Effector CD8-positive, alpha-beta T cell (primary cell): Measurements from ENCODE around the gene TP53I13.
A peak's percentile ranks its signal among the peaks of the same experiment; 100 is the strongest.

ENCODE experiments used
- DNase-seq: peaks from one replicate; lab custom pipeline; 2025; lab: John Stamatoyannopoulos, UW

The TP53I13 gene

DNA sequence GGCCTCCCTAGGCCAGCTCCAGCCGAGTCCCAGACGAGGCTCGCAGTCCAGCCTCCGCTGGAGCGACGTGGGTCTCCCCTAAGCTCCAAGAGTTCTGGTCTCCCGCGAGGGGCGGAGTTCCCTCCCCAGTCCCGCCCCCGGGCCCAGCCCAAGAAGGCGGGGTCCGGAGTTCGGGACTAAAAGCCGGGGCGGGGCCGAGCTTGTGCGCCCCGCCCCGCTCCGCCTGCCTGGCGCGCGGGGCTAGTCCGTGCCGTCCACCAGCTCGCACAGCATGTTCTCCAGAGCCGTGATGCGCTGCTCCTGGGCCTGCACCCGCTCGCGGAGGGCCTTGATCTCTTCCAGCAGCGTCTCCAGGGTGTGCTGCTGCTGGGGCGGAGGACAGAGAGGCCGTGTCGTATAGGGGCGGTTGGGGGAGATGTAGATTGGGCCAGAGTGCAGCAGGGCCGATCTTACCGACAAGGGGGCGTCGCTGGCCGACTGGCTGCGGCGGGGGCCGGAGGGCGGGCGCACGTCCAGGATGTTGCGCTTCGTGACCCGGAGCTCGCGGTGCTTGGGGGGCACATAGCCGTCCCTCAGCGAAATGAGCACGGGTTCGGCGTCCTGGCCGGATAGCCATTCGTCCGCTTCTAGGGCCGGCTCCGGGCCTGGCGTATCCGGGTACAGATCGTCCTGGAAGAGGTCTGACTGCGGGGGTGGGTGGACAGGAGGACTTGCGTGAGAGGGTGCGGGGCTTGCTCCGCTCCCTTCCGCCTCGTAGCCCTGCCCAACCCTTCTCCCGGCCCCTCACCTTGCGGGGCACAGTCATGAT lies 47.2 kb downstream of the TP53I13 start:
- DNase-seq: peak; percentile 82

DNA sequence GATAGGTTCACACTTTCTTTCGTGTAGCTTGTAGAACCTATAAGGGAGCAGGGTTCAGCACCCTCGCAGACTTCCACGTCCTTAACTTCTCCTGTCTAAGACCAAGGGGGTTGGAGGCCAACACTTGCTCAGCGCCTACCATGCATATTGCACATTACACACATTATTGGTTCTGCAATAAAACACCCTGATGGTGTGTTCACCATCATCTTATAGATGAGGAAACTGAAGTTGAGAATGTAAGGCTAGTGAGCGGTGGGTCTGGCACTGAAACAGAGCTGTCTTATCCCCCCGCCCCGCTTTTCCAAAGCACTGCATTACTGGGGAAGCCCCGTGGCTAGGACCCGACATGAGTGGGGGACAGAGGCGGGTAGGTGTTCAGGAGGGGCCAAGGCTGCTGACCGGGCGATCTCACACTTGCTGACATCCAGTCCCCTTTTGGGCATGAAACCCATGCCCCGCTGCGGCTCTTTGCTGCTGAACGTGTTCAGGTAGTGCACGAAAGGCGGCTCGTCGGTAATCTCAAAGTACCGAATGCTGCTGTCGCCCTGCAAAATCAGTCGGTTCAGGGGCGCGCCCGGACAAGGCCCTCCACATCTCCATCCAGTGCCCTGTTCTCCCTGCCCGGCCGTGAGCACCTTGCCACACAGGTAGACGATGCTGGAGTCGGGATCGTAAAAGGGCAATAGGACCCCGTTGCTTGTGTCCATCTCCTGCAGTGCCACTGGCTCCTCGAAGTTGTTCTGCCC lies 48.0 kb downstream of the TP53I13 start:
- no peak for DNase-seq

DNA sequence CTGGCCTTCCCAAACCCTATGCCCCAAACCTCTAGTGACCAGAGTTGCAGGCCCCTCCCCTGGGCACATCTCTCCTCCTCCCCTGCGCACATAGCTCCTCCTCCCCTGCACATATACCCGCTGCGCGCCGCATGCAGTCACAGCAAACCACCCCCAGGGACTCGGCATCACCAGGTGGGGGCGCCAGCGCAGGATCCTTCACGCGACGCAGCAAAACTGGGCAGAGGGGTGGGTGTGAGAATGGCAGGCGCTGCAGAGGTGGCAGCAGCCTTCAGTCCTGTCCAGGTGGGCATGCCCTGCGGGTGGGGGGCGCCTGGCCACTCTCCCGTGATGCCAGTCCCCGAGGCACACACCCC lies 48.6 kb downstream of the TP53I13 start:
- peak; percentile 81 for DNase-seq

DNA sequence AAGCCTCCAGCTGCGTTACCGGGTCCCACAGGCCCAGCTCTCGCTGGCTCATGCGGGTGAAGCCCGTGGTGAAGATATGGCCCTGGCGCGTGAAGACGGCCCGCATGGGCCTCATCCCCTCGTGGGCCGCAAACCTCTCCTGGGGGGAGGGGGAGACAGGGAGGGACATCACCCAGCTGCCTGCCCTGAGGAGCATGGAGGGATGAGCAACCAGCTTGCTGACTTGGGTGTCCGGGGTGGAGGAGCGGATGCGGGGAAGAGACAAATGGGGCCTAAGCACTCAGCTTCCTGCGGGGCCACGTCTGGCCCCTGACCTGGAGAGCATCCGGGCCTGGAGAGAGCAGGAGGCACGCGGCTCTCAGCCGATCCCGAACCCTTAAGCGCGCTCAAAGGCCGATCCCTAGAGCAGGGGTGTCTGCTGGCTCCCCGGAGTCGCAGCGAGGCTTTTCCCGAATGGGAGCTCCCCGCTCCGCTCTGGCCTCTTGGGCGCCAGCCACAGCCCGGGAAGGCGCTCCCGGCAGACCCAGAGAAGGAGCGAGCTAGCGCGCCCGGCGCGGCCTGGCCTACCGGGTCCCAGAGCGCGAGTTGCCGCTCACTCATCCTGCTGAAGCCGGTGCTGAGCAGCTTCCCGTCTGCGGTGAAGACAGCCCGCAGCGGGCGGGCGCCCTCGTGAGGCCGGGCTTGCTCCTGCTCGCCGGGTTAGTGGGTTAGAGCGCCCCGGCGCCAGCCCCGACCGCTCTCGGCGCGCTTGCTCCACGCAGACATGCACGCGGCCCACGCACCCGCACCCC lies 49.2 kb downstream of the TP53I13 start:
- peak; percentile 72 for DNase-seq

DNA sequence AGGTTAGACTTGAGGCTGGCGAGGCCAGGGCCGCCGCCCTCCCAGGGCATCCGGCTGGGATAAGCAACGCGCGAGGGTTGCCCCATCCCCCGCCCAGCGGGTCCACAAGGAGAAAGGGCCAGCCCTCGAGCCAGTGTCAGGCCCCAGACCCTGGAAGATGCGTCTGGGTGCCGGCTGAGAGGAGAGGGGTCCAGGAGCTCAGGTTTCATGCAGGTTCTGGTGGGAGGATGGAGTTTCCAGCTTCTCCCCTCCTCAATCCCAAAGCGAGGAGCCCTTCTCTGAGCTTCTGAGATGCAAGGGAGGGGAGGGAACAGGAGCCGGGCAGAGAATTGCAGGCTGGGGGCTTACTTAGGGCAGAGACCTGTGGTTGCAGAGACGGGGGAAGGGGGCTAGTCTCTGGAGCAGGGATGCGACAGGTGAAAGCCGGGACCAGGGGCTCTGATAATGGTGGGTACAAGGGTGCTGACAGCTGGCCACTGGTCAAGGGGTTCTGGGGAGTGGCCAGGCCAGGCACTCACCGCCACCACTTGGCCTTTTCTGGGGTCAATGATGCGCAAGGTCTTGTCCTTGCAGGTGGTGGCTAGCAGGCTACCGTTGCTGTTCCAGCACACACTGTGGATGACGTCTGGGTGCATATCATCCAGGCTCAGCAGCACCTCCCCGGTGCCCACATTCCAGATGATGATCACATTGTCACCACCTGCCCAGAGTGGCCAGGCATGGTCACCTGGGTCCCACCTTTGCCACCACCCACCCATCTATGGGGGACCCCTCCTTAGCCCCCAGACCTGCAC lies 50.0 kb downstream of the TP53I13 start:
- no peak for DNase-seq

DNA sequence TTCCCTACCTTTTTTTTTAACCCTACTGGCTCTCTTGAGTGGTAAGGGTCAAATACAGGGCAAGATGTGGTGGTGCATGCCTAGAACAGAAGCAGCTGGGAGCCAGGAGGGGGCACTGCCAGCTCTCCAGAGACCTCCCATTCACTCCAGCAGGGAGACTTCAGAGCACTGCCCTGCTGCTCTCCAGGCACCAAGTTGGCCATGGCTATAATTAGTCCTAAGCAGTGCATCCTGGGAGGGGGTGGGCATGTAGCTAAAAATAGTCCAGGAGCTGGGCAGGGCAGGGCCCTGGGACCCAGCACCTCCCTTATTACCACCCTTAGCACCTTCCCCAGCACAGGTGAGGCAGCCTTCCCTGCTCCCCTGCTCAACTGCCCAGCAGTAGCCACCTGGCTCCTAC lies 50.8 kb downstream of the TP53I13 start:
- no peak for DNase-seq

DNA sequence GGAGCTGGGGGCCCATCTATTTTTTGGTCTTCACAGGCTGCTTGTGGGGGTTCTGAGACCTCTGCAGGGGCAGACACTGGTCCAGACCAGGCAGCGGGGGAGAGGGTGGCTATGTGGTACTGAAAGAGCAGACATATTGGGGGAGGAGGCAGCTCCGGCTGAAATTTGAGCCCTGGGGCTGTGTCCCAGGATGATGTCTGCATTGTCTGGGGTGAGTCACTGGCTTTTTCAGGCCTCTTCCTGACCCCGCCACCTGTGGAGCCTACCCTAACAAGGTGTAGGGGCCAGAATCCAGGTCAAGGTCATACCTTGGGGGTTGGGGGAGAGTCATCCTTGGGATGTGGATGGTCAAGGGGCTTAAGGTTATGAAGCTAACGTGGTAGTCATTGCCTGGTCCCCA lies 51.8 kb downstream of the TP53I13 start:
- DNase-seq: no peak

DNA sequence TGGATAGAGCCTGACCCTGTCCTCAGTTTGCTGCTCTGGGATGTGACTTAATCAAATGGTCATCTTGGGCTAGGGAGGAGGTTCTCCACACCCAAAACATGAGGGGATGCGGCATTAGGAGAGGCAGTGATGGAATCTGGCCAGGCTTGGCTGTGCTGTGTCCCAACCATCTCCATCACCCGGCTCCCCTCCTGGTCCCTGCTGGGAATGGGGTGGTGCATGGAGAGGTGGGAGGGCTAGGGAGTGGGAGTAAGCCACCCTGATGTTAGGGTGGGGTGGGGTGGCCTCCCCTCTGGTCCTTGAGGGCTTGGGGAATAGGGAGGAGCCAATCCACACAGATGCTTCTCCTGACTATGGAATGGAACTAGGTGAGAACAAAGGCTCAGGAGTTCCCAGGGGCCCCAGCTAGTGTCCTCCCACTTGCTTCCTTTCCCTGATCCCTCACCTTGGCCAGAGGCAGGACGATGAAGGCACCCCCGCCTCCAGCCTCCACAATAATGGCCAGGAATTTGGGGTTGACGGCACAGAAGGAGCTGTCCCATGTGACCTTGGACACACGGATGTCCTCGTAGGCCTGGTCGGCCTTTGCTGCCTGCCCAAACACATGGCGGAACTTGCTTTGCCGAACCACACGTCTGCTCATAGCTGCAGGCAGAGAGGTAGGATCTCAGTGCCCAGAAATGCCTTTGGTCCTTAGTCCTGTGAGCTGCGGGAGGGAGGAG lies 52.4 kb downstream of the TP53I13 start:
- no peak for DNase-seq

DNA sequence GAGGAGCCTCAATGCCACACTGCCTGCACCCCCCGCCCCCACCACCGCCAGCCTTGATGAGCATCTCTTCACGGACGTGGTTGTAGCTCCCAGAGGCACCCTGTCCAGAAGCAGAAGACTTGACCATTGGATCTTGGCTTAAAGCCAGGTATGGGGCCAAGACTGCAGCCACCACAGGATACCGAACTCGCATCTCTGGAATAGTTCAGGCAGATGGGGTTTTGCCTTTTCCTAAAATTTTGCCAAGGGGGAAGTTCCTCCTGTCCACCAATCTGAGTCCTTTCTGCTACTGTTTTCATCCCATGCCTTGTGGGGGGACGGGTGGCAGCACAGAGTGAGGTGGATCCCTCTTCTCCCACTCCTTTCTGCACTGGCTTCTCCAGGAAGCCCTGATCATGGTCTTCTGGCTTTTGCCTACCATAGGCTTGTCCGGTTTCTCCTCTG lies 53.3 kb downstream of the TP53I13 start:
- no peak for DNase-seq
